ENCODE measurements around the gene ZBTB40.

ZBTB40 gene

DNA sequence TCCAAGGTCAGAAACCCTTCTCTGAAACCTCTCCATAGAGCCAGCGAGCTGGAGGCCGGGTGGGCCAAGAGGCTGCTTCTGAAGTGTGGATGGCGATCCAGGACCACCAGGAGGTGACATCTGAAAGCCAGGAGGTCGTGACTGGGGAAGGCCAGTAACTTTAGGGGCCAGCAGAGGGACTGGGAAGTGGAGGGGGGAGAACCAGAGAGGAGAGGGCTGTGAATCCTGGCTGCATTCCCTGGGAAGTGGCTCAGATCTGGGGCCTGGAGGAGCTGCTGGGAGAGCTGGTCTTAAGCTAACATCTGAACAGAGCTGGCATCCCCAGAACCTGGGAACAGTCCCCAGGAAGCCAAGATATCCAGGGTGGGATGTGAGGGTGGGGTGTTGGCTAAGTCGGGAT is 100.4 kb downstream of the ZBTB40 start:
- FAIRE-seq: no peak
- DNase-seq (ENCODE audit: insufficient read length, low spot score): no peak

DNA sequence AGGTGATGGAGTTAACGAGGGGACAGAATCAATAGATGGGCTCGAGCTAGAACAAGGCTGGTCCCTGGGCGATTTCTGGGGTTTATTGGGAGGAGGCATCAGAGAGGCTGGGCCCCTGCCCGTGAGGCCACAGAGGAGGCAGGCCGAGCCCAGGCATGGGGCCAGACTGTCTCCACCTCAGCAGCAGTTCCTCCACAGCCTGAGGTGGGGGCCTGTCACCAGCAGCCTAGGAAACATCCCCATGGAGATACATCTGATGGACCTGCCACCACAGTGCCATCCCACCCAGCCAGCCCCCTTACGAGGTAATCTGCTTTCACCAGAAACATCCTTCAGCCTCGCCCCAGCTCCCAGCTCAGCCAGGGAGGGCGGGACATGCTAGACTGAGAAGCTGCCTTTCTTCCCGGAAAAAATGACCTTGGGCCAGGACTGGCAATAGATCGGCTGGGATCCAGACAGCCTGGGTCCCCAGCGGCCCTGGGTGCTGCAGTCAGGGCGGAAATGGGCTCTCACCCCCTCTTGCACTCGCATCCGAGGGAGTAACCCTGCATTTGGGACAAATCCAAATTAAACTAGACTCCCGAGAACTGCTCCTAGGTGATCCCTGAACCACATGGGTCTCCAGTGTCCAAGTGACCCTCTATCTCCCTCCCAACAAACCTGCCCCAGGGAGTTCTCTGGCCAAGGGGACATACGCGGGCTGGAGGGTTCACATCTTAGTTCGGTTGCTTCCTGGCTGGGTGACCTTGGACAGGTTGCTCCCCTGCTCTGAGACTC is 101.6 kb downstream of the ZBTB40 start:
- FAIRE-seq (no peak), DNase-seq (ENCODE audit: insufficient read length, low spot score) (no peak)

GRCh38 chr1:22553991-22554522 is 102.4 kb downstream of the ZBTB40 start:
- FAIRE-seq (no peak), DNase-seq (ENCODE audit: insufficient read length, low spot score) (no peak)

- DNase-seq (ENCODE audit: insufficient read length, low spot score) (no peak), FAIRE-seq (no peak)
These were observed 103.7 kb downstream of the ZBTB40 start for GRCh38 chr1:22555371-22555656.

GRCh38 chr1:22556391-22557104 is 104.9 kb downstream of the ZBTB40 start:
- FAIRE-seq (no peak), DNase-seq (ENCODE audit: insufficient read length, low spot score) (no peak)

DNA sequence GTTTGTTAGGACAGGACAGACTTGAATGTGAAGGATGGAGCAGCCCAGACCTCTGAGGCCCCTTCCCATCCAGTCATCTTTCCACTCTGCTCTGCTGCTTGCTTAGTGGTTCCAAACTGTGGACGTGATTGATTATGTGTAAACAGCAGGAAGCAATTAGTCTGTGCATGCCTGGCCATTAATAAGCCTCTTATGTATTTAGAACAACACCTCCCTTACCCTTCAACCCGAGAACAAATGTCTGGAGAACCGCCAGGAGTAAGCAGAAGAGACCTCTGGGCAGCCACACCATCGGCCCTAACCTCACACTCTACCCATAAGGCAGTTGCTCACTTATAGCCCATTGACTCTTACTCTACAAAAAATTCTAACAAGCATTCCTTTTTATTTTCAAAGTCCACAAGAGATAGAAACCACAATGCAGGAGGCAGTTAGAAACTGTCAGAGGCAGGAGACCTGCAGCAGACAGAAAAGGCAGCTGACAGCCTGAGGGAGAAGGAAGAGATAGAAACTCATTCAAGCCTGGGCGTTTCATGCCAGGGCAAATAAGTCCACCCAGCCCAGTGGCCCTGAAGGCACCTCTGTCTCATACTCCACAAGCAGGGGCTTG is 105.8 kb downstream of the ZBTB40 start:
- DNase-seq (ENCODE audit: insufficient read length, low spot score): no peak
- no peak for FAIRE-seq

- FAIRE-seq (no peak), DNase-seq (ENCODE audit: insufficient read length, low spot score) (no peak)
These were observed 111.2 kb downstream of the ZBTB40 start, which contains the start of gene EPHA8 for GRCh38 chr1:22562584-22563583. EPHA8 (plus strand) TSS chr1:22563489; CDS start chr1:22563636, 147 bp downstream.

DNA sequence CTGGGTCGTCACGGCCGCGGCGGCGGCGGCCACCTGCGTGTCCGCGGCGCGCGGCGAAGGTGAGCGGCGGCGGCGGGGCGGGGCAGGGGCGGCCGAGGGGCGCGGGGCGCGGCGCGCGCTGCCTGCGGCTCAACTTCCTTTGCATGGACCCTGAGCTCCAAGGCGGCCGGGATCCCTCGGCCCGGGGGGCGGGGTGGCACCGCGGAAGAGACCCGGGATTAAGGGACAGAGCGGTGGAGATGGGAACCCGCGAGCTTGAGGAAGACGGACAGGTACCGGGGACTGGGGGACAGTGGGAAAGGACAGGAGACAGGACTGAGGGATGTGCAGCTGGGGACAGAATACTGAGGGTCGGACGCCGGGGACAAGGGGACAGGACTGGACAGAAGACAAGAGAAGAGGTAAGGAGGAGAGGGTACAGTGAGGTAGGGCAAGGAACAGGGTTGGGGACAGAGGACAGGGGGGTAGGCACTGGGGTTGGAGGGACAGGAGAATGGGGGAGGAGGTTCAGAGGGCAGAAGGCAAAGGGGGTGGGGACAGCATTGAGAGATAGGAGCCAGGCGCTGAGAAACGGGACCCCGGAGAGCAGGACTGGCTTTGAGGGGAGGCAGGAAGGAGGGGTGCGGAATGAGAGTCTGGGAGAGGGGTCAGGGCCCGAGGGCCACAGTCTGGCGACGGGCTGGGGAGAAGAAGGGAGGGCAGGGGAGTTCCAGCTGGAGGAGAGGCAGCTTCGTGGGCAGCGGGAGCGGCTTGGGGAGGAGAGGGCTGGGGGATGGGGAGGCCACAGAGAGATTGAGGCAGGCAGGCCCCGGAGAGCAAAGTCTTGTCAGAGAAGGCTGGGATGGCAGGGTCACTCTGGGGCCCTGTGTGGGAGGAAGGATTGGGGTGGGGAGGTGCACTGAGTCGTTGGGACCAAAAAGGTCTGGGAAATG is 112.3 kb downstream of the ZBTB40 start:
- DNase-seq (ENCODE audit: insufficient read length, low spot score) (no peak), FAIRE-seq (no peak)

DNA sequence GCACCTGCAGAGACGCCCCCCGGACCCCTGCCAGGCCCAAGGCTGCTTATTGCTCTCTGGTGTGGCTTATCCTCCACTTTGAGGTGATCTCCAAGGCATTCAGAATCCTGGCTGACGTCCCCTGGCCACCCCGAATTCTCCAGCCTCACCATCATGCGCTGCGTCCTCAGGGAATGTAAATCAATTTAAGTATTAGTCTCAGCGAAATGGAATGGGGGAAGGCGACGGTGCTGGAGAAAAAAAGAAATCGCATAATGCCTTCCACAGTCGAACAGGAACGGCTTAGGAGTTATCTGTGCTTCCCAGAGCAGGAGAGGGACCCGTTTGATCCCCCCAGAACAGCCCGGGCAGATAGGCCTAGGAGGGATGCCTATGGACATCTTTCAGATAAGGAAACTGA is 114.5 kb downstream of the ZBTB40 start:
- FAIRE-seq (no peak), DNase-seq (ENCODE audit: insufficient read length, low spot score) (no peak)

- FAIRE-seq (no peak), DNase-seq (ENCODE audit: insufficient read length, low spot score) (no peak)
These were observed 115.5 kb downstream of the ZBTB40 start for GRCh38 chr1:22567197-22567596.

GRCh38 chr1:22567994-22568393 is 116.3 kb downstream of the ZBTB40 start:
- DNase-seq (ENCODE audit: insufficient read length, low spot score) (no peak), FAIRE-seq (no peak)

GRCh38 chr1:22569269-22569668 is 117.6 kb downstream of the ZBTB40 start:
- FAIRE-seq: no peak
- no peak for DNase-seq (ENCODE audit: insufficient read length, low spot score)

GRCh38 chr1:22570140-22570909 is 118.7 kb downstream of the ZBTB40 start:
- FAIRE-seq (peak; percentile 40), DNase-seq (ENCODE audit: insufficient read length, low spot score) (no peak)

- FAIRE-seq: no peak
These were observed 121.2 kb downstream of the ZBTB40 start for GRCh38 chr1:22572818-22573217.

GRCh38 chr1:22573237-22573636 is 121.6 kb downstream of the ZBTB40 start:
- no peak for FAIRE-seq
- no peak for DNase-seq (ENCODE audit: insufficient read length, low spot score)

More at GRCh38 chr1:22572818-22573217, 121.2 kb downstream of the ZBTB40 start:
- DNase-seq (ENCODE audit: insufficient read length, low spot score): no peak

DNA sequence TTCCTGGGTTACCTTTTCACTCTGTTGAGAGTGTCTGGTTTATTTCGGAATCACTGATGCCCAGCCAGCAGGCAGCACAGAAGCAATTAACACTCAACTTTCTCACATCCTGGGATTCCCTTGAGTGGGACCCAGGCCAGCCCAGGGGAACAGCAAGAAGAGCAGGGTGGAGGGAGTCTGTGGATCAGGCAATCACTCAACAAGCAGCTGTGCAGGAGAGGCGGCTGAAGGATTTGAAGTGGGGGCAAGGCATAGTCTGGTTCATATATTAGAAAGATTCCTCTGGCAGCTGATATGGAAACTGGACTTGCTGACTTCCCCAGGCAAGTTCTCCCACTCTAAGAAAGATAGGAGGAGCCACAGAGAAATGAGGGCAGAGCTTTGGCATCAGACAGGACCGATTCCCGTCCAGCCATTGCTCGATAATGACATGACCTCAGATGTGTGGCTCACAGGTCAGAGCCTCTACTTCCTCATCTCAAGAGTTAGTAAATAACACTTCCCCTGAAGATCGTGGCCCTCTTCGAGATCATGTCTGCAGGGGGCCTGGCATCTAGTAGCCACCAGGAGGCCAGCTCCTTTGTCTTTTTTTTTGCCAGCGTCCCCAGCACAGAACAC is 124.0 kb downstream of the ZBTB40 start:
- no peak for FAIRE-seq
- no peak for DNase-seq (ENCODE audit: insufficient read length, low spot score)

DNA sequence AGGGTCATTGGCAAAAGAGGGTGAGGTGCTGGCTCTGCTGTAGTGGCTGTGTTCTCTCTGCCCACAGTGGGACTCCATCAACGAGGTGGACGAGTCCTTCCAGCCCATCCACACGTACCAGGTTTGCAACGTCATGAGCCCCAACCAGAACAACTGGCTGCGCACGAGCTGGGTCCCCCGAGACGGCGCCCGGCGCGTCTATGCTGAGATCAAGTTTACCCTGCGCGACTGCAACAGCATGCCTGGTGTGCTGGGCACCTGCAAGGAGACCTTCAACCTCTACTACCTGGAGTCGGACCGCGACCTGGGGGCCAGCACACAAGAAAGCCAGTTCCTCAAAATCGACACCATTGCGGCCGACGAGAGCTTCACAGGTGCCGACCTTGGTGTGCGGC is 124.5 kb downstream of the ZBTB40 start:
- FAIRE-seq: no peak
- no peak for DNase-seq (ENCODE audit: insufficient read length, low spot score)

GRCh38 chr1:22576617-22577016 is 125.0 kb downstream of the ZBTB40 start:
- no peak for DNase-seq (ENCODE audit: insufficient read length, low spot score)
- no peak for FAIRE-seq
